HG03066 (cell line): Measurements from ENCODE around the gene SCARF2.

Experiments
- ATAC-seq: cut with Tn5 transposase; IDR thresholded peaks from one replicate; pipeline ENCODE4 v1.9.1; 2021; ENCODE audit warnings: low read depth; ENCODE audit not compliant: unreplicated experiment

The SCARF2 gene

GRCh38 chr22:20441631-20442484, 4.2 kb upstream of the SCARF2 start:
- no peak for ATAC-seq

GRCh38 chr22:20440637-20441591, 3.3 kb upstream of the SCARF2 start:
- no peak for ATAC-seq

GRCh38 chr22:20439928-20440575, 2.4 kb upstream of the SCARF2 start:
- no peak for ATAC-seq

GRCh38 chr22:20439556-20439927, 1.9 kb upstream of the SCARF2 start:
- ATAC-seq = no peak

- no peak for ATAC-seq
Measured at GRCh38 chr22:20438678-20439492, 1.3 kb upstream of the SCARF2 start.

GRCh38 chr22:20438427-20438677, 727 bp upstream of the SCARF2 start:
- no peak for ATAC-seq

- no peak for ATAC-seq
Measured at GRCh38 chr22:20436768-20437612, 635 bp downstream of the SCARF2 start.

- no peak for ATAC-seq
Measured at GRCh38 chr22:20436307-20436767, 1.3 kb downstream of the SCARF2 start.

GRCh38 chr22:20435436-20436306, 2.0 kb downstream of the SCARF2 start:
- no peak for ATAC-seq

- no peak for ATAC-seq
Measured at GRCh38 chr22:20434773-20435172, 2.9 kb downstream of the SCARF2 start.

GRCh38 chr22:20434264-20434751, 3.3 kb downstream of the SCARF2 start:
- no peak for ATAC-seq

- ATAC-seq = no peak
Measured at GRCh38 chr22:20433686-20434241, 3.9 kb downstream of the SCARF2 start.

GRCh38 chr22:20433191-20433590, 4.4 kb downstream of the SCARF2 start:
- ATAC-seq = no peak

- ATAC-seq = no peak
Measured at GRCh38 chr22:20432244-20432686, 5.4 kb downstream of the SCARF2 start.

GRCh38 chr22:20431511-20432192, 6.0 kb downstream of the SCARF2 start:
- no peak for ATAC-seq

- no peak for ATAC-seq
Measured at GRCh38 chr22:20430720-20431510, 6.7 kb downstream of the SCARF2 start.
